WTC11 (cell line): Measurements from ENCODE around the gene HOXC4.

ENCODE experiments used
- ATF2 ChIP-seq: sonication (generic); formaldehyde crosslinking; IDR thresholded peaks from 2 replicates; pipeline ENCODE4 v1.8.1; 2022; ENCODE audit warnings: low read depth, missing genetic modification reagents, borderline replicate concordance
- CTCF ChIP-seq: fragments of 200-600 bp; IDR thresholded peaks from 2 replicates; pipeline ENCODE4 v1.8.0; 2022; ENCODE audit warnings: antibody characterized with exemption
- ELF4 ChIP-seq: sonication (generic); formaldehyde crosslinking; IDR thresholded peaks from 2 replicates; pipeline ENCODE4 v1.8.1; 2022; ENCODE audit warnings: low read depth, mild to moderate bottlenecking, moderate library complexity, missing genetic modification reagents
- ETV6 ChIP-seq: sonication (generic); formaldehyde crosslinking; IDR thresholded peaks from 2 replicates; pipeline ENCODE4 v1.8.1; 2022; ENCODE audit warnings: mild to moderate bottlenecking, missing genetic modification reagents
- FOXJ3 ChIP-seq: sonication (generic); formaldehyde crosslinking; IDR thresholded peaks from 2 replicates; pipeline ENCODE4 v1.9.0; 2021; ENCODE audit warnings: missing genetic modification reagents, mild to moderate bottlenecking, borderline replicate concordance
- FOXP1 ChIP-seq: sonication (generic); formaldehyde crosslinking; IDR thresholded peaks from 2 replicates; pipeline ENCODE4 v1.8.0; 2022; ENCODE audit warnings: missing genetic modification reagents, mild to moderate bottlenecking, moderate library complexity, borderline replicate concordance
- GABPB1 ChIP-seq: sonication (generic); formaldehyde crosslinking; IDR thresholded peaks from 2 replicates; pipeline ENCODE4 v1.8.1; 2023; ENCODE audit warnings: mild to moderate bottlenecking, missing genetic modification reagents
- JUN ChIP-seq: sonication (generic); formaldehyde crosslinking; IDR thresholded peaks from 2 replicates; pipeline ENCODE4 v1.8.0; 2023; ENCODE audit warnings: mild to moderate bottlenecking, missing genetic modification reagents
- ZBTB21 ChIP-seq: sonication (generic); formaldehyde crosslinking; IDR thresholded peaks from 2 replicates; pipeline ENCODE4 v1.8.1; 2023; ENCODE audit warnings: mild to moderate bottlenecking, missing genetic modification reagents, borderline replicate concordance

- TF ChIP-seq ETV6 (CRISPR knock-in tag): no peak
- peak; percentile 93; the same call in 1 of the 2 replicates for TF ChIP-seq FOXP1 (CRISPR knock-in tag)
- no peak for TF ChIP-seq JUN (CRISPR knock-in tag)
- TF ChIP-seq ELF4: no peak
- TF ChIP-seq ZBTB21 (CRISPR knock-in tag): no peak
- no peak for TF ChIP-seq ATF2 (CRISPR knock-in tag)
- TF ChIP-seq CTCF: no peak
- no peak for TF ChIP-seq FOXJ3 (CRISPR knock-in tag)
- TF ChIP-seq GABPB1 (CRISPR knock-in tag): no peak
Measured at GRCh38 chr12:54021432-54022013, 32.1 kb upstream of the HOXC4 start.
